Activated naive CD4-positive, alpha-beta T cell treated with anti-CD3 and anti-CD28 coated beads for 36 hours (primary cell): ENCODE results near the gene TRIM44. TPM values are rescaled to one million over a fixed set of nuclear protein-coding genes. Genes with fewer than 3 reads are reported as not detected.

Experiments
- CTCF ChIA-PET: fragments of 350-600 bp; sonication (Branson Sonifier 250); formaldehyde crosslinking; loops from one replicate; lab custom pipeline; 2021; ENCODE audit warnings: antibody characterized with exemption; lab: Charles Lee
- DNase-seq: peaks from one replicate; pipeline ENCODE4 v3.0.0-alpha.2; 2020
- H3K27ac Mint-ChIP-seq: one replicate; pipeline ENCODE4 v1.8.0; 2021; ENCODE audit warnings: mild to moderate bottlenecking, mixed read lengths
- H3K27me3 Mint-ChIP-seq: one replicate; pipeline ENCODE4 v1.8.0; 2021; ENCODE audit warnings: low read depth, mixed read lengths
- H3K36me3 Mint-ChIP-seq: one replicate; pipeline ENCODE4 v1.8.0; 2021; ENCODE audit warnings: low read depth, mixed read lengths
- H3K4me1 Mint-ChIP-seq: one replicate; pipeline ENCODE4 v1.8.0; 2021; ENCODE audit warnings: low read depth, mixed read lengths
- H3K4me3 Mint-ChIP-seq: one replicate; pipeline ENCODE4 v1.8.0; 2021; ENCODE audit warnings: mild to moderate bottlenecking, moderate library complexity, mixed read lengths
- H3K9me3 Mint-ChIP-seq: one replicate; pipeline ENCODE4 v1.8.0; 2021; ENCODE audit warnings: mixed read lengths
- intact Hi-C: fragments of 100-400 bp; cut with micrococcal nuclease; formaldehyde crosslinking; loops from one replicate; pipeline ENCODE4 v1.15.1; 2023
- total RNA-seq, 2 experiments: library from RNA; stranded (reverse); gene quantifications; one replicate each; pipeline ENCODE4 v1.2.3, GENCODE V29; 2021

Gene TRIM44
- 10 to 100 TPM; 35.0 to 37.8 TPM for total RNA-seq

- CTCF ChIA-PET, result no interaction called here
- H3K4me3 Mint-ChIP-seq, result peak within 1 kb of the TSS; percentile 93
These were observed at the start of gene TRIM44 for GRCh38 chr11:35662649-35663407. Gene TRIM44 (plus strand): TSS chr11:35662775. CDS start chr11:35663112, 337 bp downstream.

GRCh38 chr11:35614939-35615569 lies 47.5 kb upstream of the TRIM44 start:
- intact Hi-C loops, result loop anchor here (5.0 kb wide), 1 partner anchor 327 kb away; the partner anchor contains the start of gene LDLRAD3
- H3K4me1 Mint-ChIP-seq, result peaks cover 9% of the 10 kb centered on the region
- CTCF ChIA-PET, result interaction anchor here (0.6 to 3.3 kb wide), 13 partner anchors 9 to 652 kb away, joined by 3 to 37 read pairs (median 4); no protein-coding TSS in a partner anchor
- H3K27me3 Mint-ChIP-seq, result peaks cover 39% of the 10 kb centered on the region
- no peaks in the 10 kb centered on the region for H3K9me3 Mint-ChIP-seq
- H3K36me3 Mint-ChIP-seq, result no peaks in the 10 kb centered on the region
- DNase-seq, result no peak
- no peak overlapping the region for H3K27ac Mint-ChIP-seq
- H3K4me3 Mint-ChIP-seq, result no peak overlapping the region

More at GRCh38 chr11:35662649-35663407, at the start of gene TRIM44:
- peaks cover 28% of the 10 kb centered on the region for H3K9me3 Mint-ChIP-seq
- H3K27ac Mint-ChIP-seq, result peak within 1 kb of the TSS; percentile 92
- H3K4me1 Mint-ChIP-seq, result peaks cover 45% of the 10 kb centered on the region
- peaks cover 27% of the 10 kb centered on the region for H3K36me3 Mint-ChIP-seq
- H3K27me3 Mint-ChIP-seq, result no peaks in the 10 kb centered on the region
- intact Hi-C loops, result loop anchor here (1.0 to 5.0 kb wide), 8 partner anchors 13 to 847 kb away; partner anchors contain the start of genes APIP, COMMD9, PDHX and TRAF6
- peak; percentile 90 for DNase-seq

GRCh38 chr11:35615921-35616900 lies 46.4 kb upstream of the TRIM44 start:
- Mint-ChIP-seq H3K4me3 (no peak overlapping the region), H3K27me3 (peaks cover 44% of the 10 kb centered on the region)

GRCh38 chr11:35617316-35617686 lies 45.3 kb upstream of the TRIM44 start:
- H3K36me3 Mint-ChIP-seq, result no peaks in the 10 kb centered on the region
- no peaks in the 10 kb centered on the region for H3K9me3 Mint-ChIP-seq
- H3K27ac Mint-ChIP-seq, result no peak overlapping the region
- peaks cover 12% of the 10 kb centered on the region for H3K4me1 Mint-ChIP-seq
- peaks cover 47% of the 10 kb centered on the region for H3K27me3 Mint-ChIP-seq
- intact Hi-C loops, result loop anchor here (5.0 kb wide), 1 partner anchor 325 kb away; the partner anchor contains the start of gene LDLRAD3
- DNase-seq, result no peak
- no peak overlapping the region for H3K4me3 Mint-ChIP-seq
- CTCF ChIA-PET, result interaction anchor here (0.6 to 3.6 kb wide), 5 partner anchors 93 to 649 kb away, joined by 3 to 21 read pairs (median 4); no protein-coding TSS in a partner anchor

More at GRCh38 chr11:35615921-35616900, 46.4 kb upstream of the TRIM44 start:
- peak; percentile 33 for DNase-seq
- Mint-ChIP-seq H3K9me3 (no peaks in the 10 kb centered on the region), H3K36me3 (no peaks in the 10 kb centered on the region), H3K27ac (no peak overlapping the region), H3K4me1 (peaks cover 12% of the 10 kb centered on the region)
- CTCF ChIA-PET, result interaction anchor here (0.6 to 3.3 kb wide), 20 partner anchors 10 to 862 kb away, joined by 3 to 37 read pairs (median 4); no protein-coding TSS in a partner anchor
- intact Hi-C loops, result loop anchor here (1.0 to 5.0 kb wide), 8 partner anchors 206 to 876 kb away; partner anchors contain the start of gene LDLRAD3

GRCh38 chr11:35617687-35618496 lies 44.7 kb upstream of the TRIM44 start, which contains the start of gene FJX1:
Gene FJX1 (plus strand): TSS chr11:35618460. CDS start chr11:35618637, 177 bp downstream.
- Mint-ChIP-seq H3K27me3 (peaks cover 48% of the 10 kb centered on the region), H3K9me3 (no peaks in the 10 kb centered on the region), H3K36me3 (no peaks in the 10 kb centered on the region), H3K27ac (no peak within 1 kb of the TSS), H3K4me1 (peaks cover 12% of the 10 kb centered on the region), H3K4me3 (peak within 1 kb of the TSS; percentile 70)
- peak; percentile 38 for DNase-seq
- intact Hi-C loops, result loop anchor here (5.0 kb wide), 1 partner anchor 324 kb away; the partner anchor contains the start of gene LDLRAD3
- CTCF ChIA-PET, result interaction anchor here (0.6 to 3.6 kb wide), 6 partner anchors 51 to 649 kb away, joined by 3 to 21 read pairs (median 4); no protein-coding TSS in a partner anchor

- no peaks in the 10 kb centered on the region for H3K9me3 Mint-ChIP-seq
- no peak overlapping the region for H3K27ac Mint-ChIP-seq
- peaks cover 49% of the 10 kb centered on the region for H3K27me3 Mint-ChIP-seq
- no peak for DNase-seq
- no peaks in the 10 kb centered on the region for H3K36me3 Mint-ChIP-seq
- H3K4me3 Mint-ChIP-seq, result peak overlapping the region; percentile 36
- H3K4me1 Mint-ChIP-seq, result peaks cover 12% of the 10 kb centered on the region
- intact Hi-C loops, result loop anchor here (1.0 to 5.0 kb wide), 2 partner anchors 44 to 324 kb away; partner anchors contain the start of genes LDLRAD3 and TRIM44
- CTCF ChIA-PET, result interaction anchor here (1.2 to 3.6 kb wide), 5 partner anchors 50 to 860 kb away, joined by 3 to 21 read pairs (median 5); no protein-coding TSS in a partner anchor
These were observed 44.0 kb upstream of the TRIM44 start for GRCh38 chr11:35618497-35619115.

GRCh38 chr11:35619116-35619854 lies 43.3 kb upstream of the TRIM44 start:
- peak overlapping the region; percentile 70 for H3K4me3 Mint-ChIP-seq
- DNase-seq, result peak; percentile 31
- no peaks in the 10 kb centered on the region for H3K36me3 Mint-ChIP-seq
- intact Hi-C loops, result loop anchor here (1.0 to 5.0 kb wide), 2 partner anchors 43 to 323 kb away; partner anchors contain the start of genes LDLRAD3 and TRIM44
- no peak overlapping the region for H3K27ac Mint-ChIP-seq
- CTCF ChIA-PET, result interaction anchor here (0.5 to 3.6 kb wide), 8 partner anchors 105 to 1127 kb away, joined by 3 to 21 read pairs (median 3); partner anchors contain the start of gene TRAF6
- H3K4me1 Mint-ChIP-seq, result peaks cover 12% of the 10 kb centered on the region
- no peaks in the 10 kb centered on the region for H3K9me3 Mint-ChIP-seq
- H3K27me3 Mint-ChIP-seq, result peaks cover 55% of the 10 kb centered on the region

- intact Hi-C loops, result loop anchor here (1.0 to 5.0 kb wide), 3 partner anchors 30 to 322 kb away; partner anchors contain the start of genes LDLRAD3 and TRIM44
- H3K36me3 Mint-ChIP-seq, result no peaks in the 10 kb centered on the region
- no peaks in the 10 kb centered on the region for H3K9me3 Mint-ChIP-seq
- peak; percentile 26 for DNase-seq
- peak overlapping the region; percentile 70 for H3K4me3 Mint-ChIP-seq
- H3K27ac Mint-ChIP-seq, result no peak overlapping the region
- H3K4me1 Mint-ChIP-seq, result peaks cover 12% of the 10 kb centered on the region
- H3K27me3 Mint-ChIP-seq, result peaks cover 51% of the 10 kb centered on the region
- CTCF ChIA-PET, result interaction anchor here (0.5 to 3.6 kb wide), 8 partner anchors 104 to 1127 kb away, joined by 3 to 21 read pairs (median 3); partner anchors contain the start of gene TRAF6
These were observed 42.5 kb upstream of the TRIM44 start for GRCh38 chr11:35619855-35620640.

GRCh38 chr11:35620795-35621194 lies 41.8 kb upstream of the TRIM44 start:
- H3K27ac Mint-ChIP-seq, result no peak overlapping the region
- CTCF ChIA-PET, result interaction anchor here (2.0 to 3.5 kb wide), 2 partner anchors 175 to 200 kb away, joined by 5 to 21 read pairs; no protein-coding TSS in a partner anchor
- no peak for DNase-seq
- intact Hi-C loops, result loop anchor here (1.0 kb wide), 1 partner anchor 30 kb away; no protein-coding TSS in a partner anchor
- no peaks in the 10 kb centered on the region for H3K36me3 Mint-ChIP-seq
- H3K9me3 Mint-ChIP-seq, result no peaks in the 10 kb centered on the region
- no peak overlapping the region for H3K4me3 Mint-ChIP-seq
- H3K4me1 Mint-ChIP-seq, result peaks cover 12% of the 10 kb centered on the region
- peaks cover 49% of the 10 kb centered on the region for H3K27me3 Mint-ChIP-seq
